ENCODE results near the gene SLC22A23.

DNA sequence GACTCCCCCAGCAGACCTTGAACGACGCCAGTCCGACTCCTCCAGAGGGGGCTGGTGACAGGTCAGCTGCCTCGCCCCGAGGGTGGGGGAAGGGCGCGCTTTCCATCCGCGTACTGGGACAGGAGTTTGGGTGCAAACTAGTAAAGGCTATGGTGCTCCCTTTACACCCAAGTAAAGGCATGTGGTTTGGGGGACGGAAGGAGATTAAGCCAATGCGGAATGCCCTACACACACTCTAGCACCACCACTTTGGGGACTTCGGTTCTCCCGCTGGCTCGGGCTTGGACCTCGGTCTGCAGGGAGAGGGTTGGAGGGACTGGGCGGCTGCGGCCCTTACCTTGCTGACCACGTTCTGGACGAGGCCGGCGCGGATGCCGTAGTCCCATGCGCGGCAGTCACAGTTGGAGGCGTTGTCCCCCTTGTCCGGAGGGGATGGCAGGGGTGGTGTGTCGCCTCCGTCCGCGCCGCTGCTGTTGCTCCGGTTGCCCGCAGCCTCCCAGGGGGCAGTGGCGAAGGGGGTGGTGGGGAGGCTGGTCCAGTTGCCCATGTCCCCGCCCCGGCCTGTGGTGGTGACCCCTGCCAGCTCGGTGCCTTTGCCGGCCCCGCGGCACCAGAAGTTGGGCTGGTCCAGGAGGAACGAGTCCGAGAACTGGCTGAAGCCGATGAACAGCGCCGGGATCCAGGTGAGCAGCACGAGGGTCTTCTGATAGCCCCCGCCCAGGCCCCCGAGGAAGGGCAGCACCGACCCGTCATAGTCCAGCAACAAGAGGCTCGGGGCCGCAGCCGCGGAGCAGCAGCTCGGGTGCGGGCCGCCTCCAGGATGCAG lies 1.1 kb downstream of the SLC22A23 start:
- TF ChIP-seq, protein P1, sequence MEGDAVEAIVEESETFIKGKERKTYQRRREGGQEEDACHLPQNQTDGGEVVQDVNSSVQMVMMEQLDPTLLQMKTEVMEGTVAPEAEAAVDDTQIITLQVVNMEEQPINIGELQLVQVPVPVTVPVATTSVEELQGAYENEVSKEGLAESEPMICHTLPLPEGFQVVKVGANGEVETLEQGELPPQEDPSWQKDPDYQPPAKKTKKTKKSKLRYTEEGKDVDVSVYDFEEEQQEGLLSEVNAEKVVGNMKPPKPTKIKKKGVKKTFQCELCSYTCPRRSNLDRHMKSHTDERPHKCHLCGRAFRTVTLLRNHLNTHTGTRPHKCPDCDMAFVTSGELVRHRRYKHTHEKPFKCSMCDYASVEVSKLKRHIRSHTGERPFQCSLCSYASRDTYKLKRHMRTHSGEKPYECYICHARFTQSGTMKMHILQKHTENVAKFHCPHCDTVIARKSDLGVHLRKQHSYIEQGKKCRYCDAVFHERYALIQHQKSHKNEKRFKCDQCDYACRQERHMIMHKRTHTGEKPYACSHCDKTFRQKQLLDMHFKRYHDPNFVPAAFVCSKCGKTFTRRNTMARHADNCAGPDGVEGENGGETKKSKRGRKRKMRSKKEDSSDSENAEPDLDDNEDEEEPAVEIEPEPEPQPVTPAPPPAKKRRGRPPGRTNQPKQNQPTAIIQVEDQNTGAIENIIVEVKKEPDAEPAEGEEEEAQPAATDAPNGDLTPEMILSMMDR (conservative IDR thresholded peaks at IDR 0.05; ENCODE audit: low read length), result no peak
- no peak for TF ChIP-seq EZH2phosphoT487 (IDR thresholded peaks at IDR 0.05; ENCODE audit: borderline replicate concordance, low read depth, low read length)
